Activated naive CD4-positive, alpha-beta T cell treated with anti-CD3 and anti-CD28 coated beads, Interleukin-2, amount 50 U/mL, for 72 hours (primary cell): ENCODE measurements around the gene NEU4. TPM values are rescaled to one million over a fixed set of nuclear protein-coding genes. Genes with fewer than 3 reads are reported as not detected.
"Not testable (repeated sequence)": the region's sequence is repeated elsewhere in the genome, so short reads cannot be mapped to it uniquely, and the experiment has no call there.

Experiments used
- ATAC-seq, 2 donors: fragments of 150-1000 bp; cut with Tn5 transposase; 2 replicates each; pipeline ENCODE4 v1.10.0; 2021; ENCODE audit warnings: mild to moderate bottlenecking in 2 of 2, moderate library complexity in 2 of 2
- DNase-seq, 2 donors: peaks; one replicate each; pipeline ENCODE4 v3.0.0; 2021 to 2022; ENCODE audit warnings: low spot score in 2 of 2
- H3K27ac Mint-ChIP-seq, 2 donors: one replicate each; pipeline ENCODE4 v1.8.0; 2022; ENCODE audit warnings: mild to moderate bottlenecking in 2 of 2, mixed read lengths in 2 of 2
- H3K36me3 Mint-ChIP-seq, 2 donors: one replicate each; pipeline ENCODE4 v1.8.0; 2022; ENCODE audit warnings: mixed read lengths in 2 of 2
- H3K9me3 Mint-ChIP-seq, 2 donors: one replicate each; pipeline ENCODE4 v1.8.0; 2022; ENCODE audit warnings: mixed read lengths in 2 of 2
- total RNA-seq, 2 donors: library from RNA; stranded (reverse); gene quantifications; one replicate each; pipeline ENCODE4 v1.2.3, GENCODE V29; 2022

Gene NEU4
- total RNA-seq, 2 donors from 2014 or later = 1.1 to 1.2 TPM

GRCh38 chr2:241804326-241805229 lies 4.4 kb upstream of the NEU4 start:
- Mint-ChIP-seq H3K27ac (no peak overlapping the region), H3K9me3 (no peaks in the 10 kb centered on the region), H3K36me3 (no peaks in the 10 kb centered on the region)
- ATAC-seq (peak; percentile 45 to 48), DNase-seq (peak in 1 of 2 donors; percentile 42)

GRCh38 chr2:241806217-241806616 lies 2.8 kb upstream of the NEU4 start:
- ATAC-seq, H3K9me3 Mint-ChIP-seq, H3K36me3 Mint-ChIP-seq, H3K27ac Mint-ChIP-seq, DNase-seq: not testable (repeated sequence)

GRCh38 chr2:241808051-241808720 lies 807 bp upstream of the NEU4 start:
- DNase-seq = no peak
- no peak for ATAC-seq
- no peaks in the 10 kb centered on the region for H3K36me3 Mint-ChIP-seq
- H3K9me3 Mint-ChIP-seq = no peaks in the 10 kb centered on the region
- no peak overlapping the region for H3K27ac Mint-ChIP-seq

- H3K36me3 Mint-ChIP-seq = no peaks in the 10 kb centered on the region
- H3K9me3 Mint-ChIP-seq = no peaks in the 10 kb centered on the region
- DNase-seq (no peak), ATAC-seq (no peak)
- H3K27ac Mint-ChIP-seq = no peak overlapping the region
Measured at GRCh38 chr2:241809383-241810306, 652 bp downstream of the NEU4 start.

- DNase-seq (peak in 1 of 2 donors; percentile 54), ATAC-seq (no peak)
- H3K27ac Mint-ChIP-seq = no peak overlapping the region
- H3K9me3 Mint-ChIP-seq = no peaks in the 10 kb centered on the region
- H3K36me3 Mint-ChIP-seq = no peaks in the 10 kb centered on the region
Measured at GRCh38 chr2:241810307-241811200, 1.6 kb downstream of the NEU4 start.

GRCh38 chr2:241811201-241811951 lies 2.4 kb downstream of the NEU4 start:
- no peak overlapping the region for H3K27ac Mint-ChIP-seq
- no peak for ATAC-seq
- H3K9me3 Mint-ChIP-seq = no peaks in the 10 kb centered on the region
- peak in 1 of 2 donors; percentile 51 for DNase-seq
- no peaks in the 10 kb centered on the region for H3K36me3 Mint-ChIP-seq

- H3K36me3 Mint-ChIP-seq = no peaks in the 10 kb centered on the region
- H3K9me3 Mint-ChIP-seq = no peaks in the 10 kb centered on the region
- no peak overlapping the region for H3K27ac Mint-ChIP-seq
- ATAC-seq (no peak), DNase-seq (no peak)
Measured at GRCh38 chr2:241811952-241812729, 3.1 kb downstream of the NEU4 start.

GRCh38 chr2:241812730-241813643 lies 4.0 kb downstream of the NEU4 start:
- ATAC-seq = no peak
- H3K27ac Mint-ChIP-seq = no peak overlapping the region
- H3K36me3 Mint-ChIP-seq = no peaks in the 10 kb centered on the region
- no peaks in the 10 kb centered on the region for H3K9me3 Mint-ChIP-seq
- peak in 1 of 2 donors; percentile 55 for DNase-seq

GRCh38 chr2:241813644-241814392 lies 4.8 kb downstream of the NEU4 start:
- no peaks in the 10 kb centered on the region for H3K9me3 Mint-ChIP-seq

GRCh38 chr2:241814393-241814642 lies 5.3 kb downstream of the NEU4 start:
- no peak for ATAC-seq
- Mint-ChIP-seq H3K9me3 (no peaks in the 10 kb centered on the region), H3K27ac (no peak overlapping the region), H3K36me3 (no peaks in the 10 kb centered on the region)
- DNase-seq = no peak

More at GRCh38 chr2:241813644-241814392, 4.8 kb downstream of the NEU4 start:
- ATAC-seq (peak; percentile 38 to 92), DNase-seq (peak in 1 of 2 donors; percentile 69)
- Mint-ChIP-seq H3K36me3 (no peaks in the 10 kb centered on the region), H3K27ac (no peak overlapping the region)

- DNase-seq (no peak), ATAC-seq (no peak)
- Mint-ChIP-seq H3K36me3 (no peaks in the 10 kb centered on the region), H3K9me3 (no peaks in the 10 kb centered on the region), H3K27ac (no peak overlapping the region)
Measured at GRCh38 chr2:241814643-241815476, 5.9 kb downstream of the NEU4 start.

- no peaks in the 10 kb centered on the region for H3K36me3 Mint-ChIP-seq
- ATAC-seq = no peak
- no peak for DNase-seq
- H3K27ac Mint-ChIP-seq = no peak overlapping the region
- H3K9me3 Mint-ChIP-seq = no peaks in the 10 kb centered on the region
Measured at GRCh38 chr2:241815477-241816430, 6.8 kb downstream of the NEU4 start.
